NCI-H1694 treated with DMSO at 0.1 percent for 48 hours (cell line): ENCODE data around the gene DENND6B.
"Not testable (repeated sequence)": the region's sequence is repeated elsewhere in the genome, so short reads cannot be mapped to it uniquely, and the experiment has no call there.

ENCODE experiments used
- DNase-seq: peaks from one replicate; lab custom pipeline; 2025; lab: John Stamatoyannopoulos, UW

Gene DENND6B

GRCh38 chr22:50339945-50340879, 13.4 kb upstream of the DENND6B start:
- DNase-seq, result no peak

DNA sequence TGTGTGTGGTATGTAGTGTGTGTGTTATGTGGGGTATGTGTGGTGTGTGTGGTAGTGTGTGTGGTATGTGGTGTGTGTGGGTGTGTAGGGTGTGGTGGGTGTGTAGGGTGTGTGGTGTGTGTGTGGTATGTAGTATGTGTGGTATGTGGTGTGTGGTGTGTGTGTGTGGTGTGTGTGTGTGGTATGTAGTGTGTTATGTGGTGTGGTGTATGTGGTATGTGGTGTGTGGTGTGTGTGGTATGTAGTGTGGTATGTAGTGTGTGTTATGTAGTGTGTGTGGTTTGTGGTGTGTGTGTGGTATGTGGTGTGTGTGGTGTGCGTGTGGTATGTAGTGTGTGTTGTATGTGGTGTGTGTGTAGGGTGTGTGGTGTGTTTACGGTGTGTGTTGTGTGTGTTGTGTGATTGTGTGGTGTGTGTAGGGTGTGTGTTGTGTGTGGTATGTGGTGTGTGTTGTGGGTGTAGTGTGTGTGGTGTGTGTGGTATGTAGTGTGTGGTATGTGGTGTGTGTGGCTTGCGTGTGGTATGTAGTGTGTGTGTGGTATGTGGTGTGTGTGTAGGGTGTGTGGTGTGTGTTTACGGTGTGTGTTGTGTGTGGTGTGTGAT, 12.1 kb upstream of the DENND6B start:
- DNase-seq, result no peak

GRCh38 chr22:50338042-50338573, 11.3 kb upstream of the DENND6B start:
- no peak for DNase-seq

DNA sequence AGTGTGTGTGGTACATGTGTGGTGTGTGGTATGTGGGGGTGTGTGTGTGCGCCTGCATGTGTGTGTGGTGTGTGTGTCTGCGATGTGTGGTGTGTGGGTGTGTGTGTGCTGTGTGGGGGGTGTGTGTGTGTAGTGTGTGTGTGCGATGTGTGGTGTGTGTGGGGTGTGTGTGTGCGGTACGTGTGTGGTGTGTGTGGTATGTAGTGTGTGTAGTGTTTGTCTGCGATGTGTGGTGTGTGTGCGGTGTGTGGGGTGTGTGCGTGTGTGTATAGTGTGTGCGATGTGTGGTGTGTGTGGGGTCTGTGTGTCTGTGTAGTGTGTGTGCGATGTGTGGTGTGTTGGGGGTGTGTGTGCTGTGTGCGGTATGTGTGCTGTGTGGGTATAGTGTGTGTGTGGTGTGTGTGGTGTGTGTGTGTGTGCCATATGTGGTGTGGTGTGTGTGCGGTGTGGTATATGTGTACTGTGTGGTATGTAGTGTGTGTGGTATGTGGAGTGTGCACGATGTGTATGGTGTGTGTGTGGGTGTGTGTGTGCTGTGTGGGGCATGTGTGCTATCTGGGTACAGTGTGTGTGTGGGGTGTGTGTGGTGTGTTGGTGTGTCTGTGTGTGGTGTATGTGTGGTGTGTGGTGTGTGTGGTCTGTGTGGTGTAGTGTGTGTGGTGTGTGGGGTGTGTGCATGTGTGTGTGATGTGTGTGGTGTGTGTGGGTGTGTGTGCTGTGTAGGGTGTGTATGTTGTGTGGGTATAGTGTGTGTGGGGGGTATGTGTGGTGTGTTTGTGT, 10.6 kb upstream of the DENND6B start:
- DNase-seq, result no peak

DNA sequence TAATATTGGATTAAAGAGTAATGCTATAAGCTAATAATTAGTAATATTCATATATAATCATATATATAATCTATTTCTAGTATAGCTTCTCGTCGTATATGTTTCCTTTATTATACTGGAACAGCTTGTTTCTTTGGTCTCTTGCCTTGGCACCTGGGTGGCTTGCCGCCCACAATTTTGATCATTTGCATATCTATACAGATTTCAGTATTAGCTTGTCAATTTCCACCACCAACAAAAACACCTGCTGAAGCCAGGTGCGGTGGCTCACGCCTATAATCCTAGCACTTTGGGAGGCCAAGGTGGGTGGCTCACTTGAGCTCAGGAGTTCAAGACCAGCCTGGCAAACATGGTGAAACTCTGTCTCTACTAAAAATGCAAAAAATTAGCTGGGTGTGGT, 7.6 kb upstream of the DENND6B start:
- DNase-seq, result not testable (repeated sequence)

- no peak for DNase-seq
Measured at GRCh38 chr22:50329236-50329635, 2.4 kb upstream of the DENND6B start.

DNA sequence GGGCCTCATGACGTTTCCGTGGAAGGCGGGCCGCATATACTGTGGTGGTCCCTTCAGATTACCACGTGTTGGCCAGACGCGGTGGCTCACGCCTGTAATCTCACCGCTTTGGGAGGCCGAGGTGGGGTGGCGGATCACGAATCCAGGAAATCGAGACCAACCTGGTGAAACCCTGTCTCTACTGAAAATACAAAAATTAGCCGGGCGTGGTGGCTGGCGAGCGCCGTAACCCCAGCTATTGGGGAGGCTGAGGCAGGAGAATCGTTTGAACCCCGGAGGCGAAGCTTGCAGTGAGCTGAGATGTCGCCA, 853 bp upstream of the DENND6B start:
- no peak for DNase-seq

- DNase-seq, result no peak
Measured at GRCh38 chr22:50326225-50326955, 422 bp downstream of the DENND6B start.

GRCh38 chr22:50325444-50326224, 1.2 kb downstream of the DENND6B start:
- no peak for DNase-seq

DNA sequence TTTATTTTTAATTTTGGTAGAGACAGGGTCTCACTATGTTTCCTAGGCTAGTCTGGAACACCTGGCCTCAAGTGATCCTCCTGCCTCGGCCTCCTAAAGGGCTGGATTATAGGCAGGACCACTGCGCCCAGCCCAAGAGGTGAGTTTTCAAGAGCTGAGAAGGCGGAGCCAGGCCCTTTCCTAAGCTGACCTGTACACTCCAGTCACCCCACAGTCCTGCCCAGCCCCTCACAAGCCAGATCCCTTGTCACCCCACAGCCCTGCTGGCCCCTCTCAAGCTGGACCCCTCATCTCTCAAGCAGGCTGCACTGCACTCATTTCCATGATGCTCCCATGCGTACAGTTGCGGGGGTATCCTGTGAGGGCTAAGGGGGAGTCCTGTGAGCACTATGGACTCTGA, 2.9 kb downstream of the DENND6B start:
- no peak for DNase-seq

- DNase-seq, result not testable (repeated sequence)
Measured at GRCh38 chr22:50322382-50323104, 4.3 kb downstream of the DENND6B start.

- DNase-seq, result no peak
Measured at GRCh38 chr22:50320671-50321325, 6.0 kb downstream of the DENND6B start.

DNA sequence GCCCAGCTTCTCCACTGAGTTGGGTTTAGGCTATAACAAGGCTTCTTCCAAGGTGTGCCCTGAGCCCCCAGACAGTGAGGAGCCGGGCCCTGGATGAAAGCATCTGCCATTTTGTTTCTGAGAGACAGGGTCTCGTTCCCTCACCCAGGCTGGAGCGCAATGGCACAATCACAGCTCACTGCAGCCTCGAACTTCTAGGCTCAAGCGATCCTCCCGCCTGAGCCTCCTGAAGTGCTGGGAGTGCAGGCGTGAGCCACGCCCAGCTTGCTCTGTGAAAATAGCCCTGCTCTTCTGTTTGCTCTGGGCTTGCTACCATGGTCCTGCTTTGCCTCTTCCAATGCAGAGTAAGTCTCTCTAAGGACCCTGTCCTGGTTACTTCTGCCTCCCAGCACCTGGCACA, 6.7 kb downstream of the DENND6B start:
- DNase-seq, result no peak

GRCh38 chr22:50319503-50319951, 7.3 kb downstream of the DENND6B start:
- DNase-seq, result no peak

GRCh38 chr22:50318698-50319411, 8.0 kb downstream of the DENND6B start:
- DNase-seq, result no peak

DNA sequence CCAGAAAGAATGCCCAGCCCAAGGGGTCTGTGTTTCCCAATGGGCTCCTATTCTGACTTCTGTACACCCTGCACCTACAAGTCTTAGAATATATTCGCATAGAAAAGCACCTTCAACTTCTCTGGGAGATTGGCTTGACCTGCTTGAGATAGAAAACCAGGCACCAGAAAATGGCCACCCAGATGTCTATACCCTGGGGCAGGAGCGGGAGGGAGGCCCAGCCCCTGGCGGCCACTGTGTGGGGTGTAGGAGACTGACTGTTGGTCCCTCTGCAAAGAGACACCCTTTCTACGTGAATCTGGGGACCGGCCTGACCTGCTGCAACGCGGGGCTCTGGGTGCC, 8.5 kb downstream of the DENND6B start:
- DNase-seq, result no peak

DNA sequence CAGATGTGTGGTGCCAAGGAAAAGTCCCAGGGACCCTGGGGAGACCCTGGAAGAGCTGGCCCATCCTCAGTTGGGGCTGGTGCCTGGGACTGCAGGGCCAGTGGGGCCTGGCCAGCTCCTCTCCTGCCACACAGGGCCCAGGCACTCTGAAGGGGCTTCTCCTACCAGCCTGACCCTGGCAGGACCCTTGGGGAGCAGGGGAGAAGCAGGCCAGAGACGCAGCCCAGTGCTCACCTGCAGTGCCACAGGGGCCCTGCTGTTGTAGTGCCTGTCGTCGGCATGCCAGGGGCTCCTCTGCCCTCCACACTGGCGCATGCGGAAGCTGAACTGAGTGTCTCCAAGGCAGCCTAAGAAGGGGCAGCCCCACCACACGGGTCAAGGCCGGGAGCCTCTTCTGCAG, 9.1 kb downstream of the DENND6B start:
- no peak for DNase-seq

DNA sequence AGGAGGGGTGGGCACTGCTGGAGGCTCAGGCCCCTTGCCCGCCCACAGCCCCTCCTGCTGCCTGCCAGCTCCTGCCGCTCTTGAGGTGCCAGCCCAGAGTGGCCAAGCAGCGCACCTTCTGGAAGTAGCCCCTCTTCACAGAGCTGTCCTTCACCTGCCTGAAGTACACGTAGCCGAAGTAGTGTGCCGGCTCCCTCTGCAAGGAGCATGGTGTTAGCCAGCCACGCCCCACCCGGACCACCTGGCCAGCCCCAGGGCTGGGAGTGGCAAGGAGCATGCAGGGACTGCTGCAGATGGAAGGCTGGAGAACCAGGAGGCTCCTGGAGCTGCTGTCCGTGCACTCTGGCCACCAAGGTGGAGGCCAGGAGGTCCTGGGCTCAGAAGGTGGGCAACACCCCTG, 9.6 kb downstream of the DENND6B start:
- no peak for DNase-seq
